K562 (cell line): Measurements from ENCODE around the gene IFT27. TPM values are rescaled to one million over a fixed set of nuclear protein-coding genes. Genes with fewer than 3 reads are reported as not detected.

Experiments used
- ATAC-seq: fragments of 200-7000 bp; cut with Tn5 transposase; 3 replicates; pipeline ENCODE4 v1.9.1; 2020; ENCODE audit warnings: moderate library complexity
- BruUV-seq: library from RNA; stranded (reverse); fragments of 400-500 nt; replicated peaks from 2 replicates; lab custom pipeline; 2021; lab: Mats Ljungman, UMichigan
- CTCF ChIA-PET: fragments of 300-600 bp; formaldehyde crosslinking; extraction: SDS; loops from one replicate; lab custom pipeline; 2021; ENCODE audit warnings: low intra/inter-chr PET ratio; lab: Yijun Ruan, JAX
- POLR2A ChIA-PET: fragments of 300-600, 350-650 bp; sonication (Branson Sonifier 250); formaldehyde crosslinking; extraction: SDS; loops from one replicate; lab custom pipeline; 2021; ENCODE audit warnings: antibody characterized with exemption, inconsistent platforms; lab: Yijun Ruan, JAX
- DNase-seq, 4 experiments: peaks; one replicate each; pipeline versions ENCODE4 v3.0.0 to v3.0.0-alpha.2; 2011 to 2018; ENCODE audit warnings: low spot score in 3 of 4, mixed read lengths in 3 of 4; ENCODE audit errors: extremely low read depth in 1 of 4
- FAIRE-seq: peaks from 2 replicates; lab custom pipeline; 2011; peaks lifted over from hg19 to GRCh38; lab: Jason Lieb, UNC
- H2AFZ ChIP-seq: 2 replicates; pipeline ENCODE4 v1.6.0; 2011; ENCODE audit warnings: low read depth, low read length, control low read depth, inconsistent platforms
- H3K27ac ChIP-seq: fragments of 200-600 bp; 3 replicates; pipeline ENCODE4 v1.8.0; 2011; ENCODE audit warnings: low read depth, mild to moderate bottlenecking, control low read depth, inconsistent platforms, low read length, moderate library complexity, mixed read lengths; ENCODE audit errors: extremely low read depth
- H3K27me3 ChIP-seq, 2 experiments: fragments of 300-600 bp in 1 of 2; 2 replicates in 1 of 2; 3 replicates in 1 of 2; pipeline versions ENCODE4 v1.6.0 to v1.8.0; 2011; ENCODE audit warnings: inconsistent platforms in 2 of 2, low read length in 2 of 2, mild to moderate bottlenecking in 1 of 2, mixed read lengths in 1 of 2, moderate library complexity in 1 of 2; ENCODE audit not compliant: control insufficient read depth in 2 of 2, insufficient read depth in 2 of 2
- H3K36me3 ChIP-seq: fragments of 300-600 bp; 3 replicates; pipeline ENCODE4 v1.8.0; 2011; ENCODE audit warnings: mild to moderate bottlenecking, low read length, inconsistent platforms; ENCODE audit not compliant: control insufficient read depth, insufficient read depth
- H3K4me1 ChIP-seq, 2 experiments: fragments of 200-600 bp in 1 of 2; replicated peaks in 1 of 2; 2 replicates in 1 of 2; 3 replicates in 1 of 2; pipeline versions ENCODE4 v1.5.1 to v1.8.0; 2011; ENCODE audit warnings: inconsistent platforms in 2 of 2, low read length in 2 of 2, mild to moderate bottlenecking in 1 of 2, mixed read lengths in 1 of 2, moderate library complexity in 1 of 2; ENCODE audit not compliant: control insufficient read depth in 2 of 2, insufficient read depth in 2 of 2
- H3K4me2 ChIP-seq: 2 replicates; pipeline ENCODE4 v1.6.1; 2011; ENCODE audit warnings: low read length, control low read depth, inconsistent platforms, mixed read lengths; ENCODE audit not compliant: insufficient read depth
- H3K4me3 ChIP-seq: fragments of 200-600 bp; sonication (generic), shearing (Covaris generic); 2 replicates; pipeline ENCODE4 v1.5.1; 2016; ENCODE audit warnings: control low read depth, inconsistent platforms
- H3K79me2 ChIP-seq: fragments of 200-600 bp; 3 replicates; pipeline ENCODE4 v1.8.0; 2011; ENCODE audit warnings: low read length, inconsistent platforms; ENCODE audit not compliant: control insufficient read depth, insufficient read depth
- H3K9ac ChIP-seq, 2 experiments: 2 replicates each; pipeline versions ENCODE4 v1.6.0 to v1.6.1; 2011; ENCODE audit warnings: low read depth in 2 of 2, low read length in 2 of 2, control low read depth in 1 of 2, inconsistent platforms in 1 of 2, mild to moderate bottlenecking in 1 of 2, mixed read lengths in 1 of 2; ENCODE audit not compliant: insufficient read depth in 1 of 2
- H3K9me1 ChIP-seq: one replicate; pipeline ENCODE4 v1.6.0; 2011; ENCODE audit warnings: inconsistent platforms, mild to moderate bottlenecking, low read length, moderate library complexity; ENCODE audit not compliant: control insufficient read depth, insufficient read depth
- H3K9me3 ChIP-seq: replicated peaks from 2 replicates; pipeline ENCODE4 v1.5.1; 2011; ENCODE audit warnings: low read depth, low read length, inconsistent platforms; ENCODE audit not compliant: control insufficient read depth, insufficient read depth
- H4K20me1 ChIP-seq: replicated peaks from 2 replicates; pipeline ENCODE4 v1.6.1; 2011; ENCODE audit warnings: low read length, inconsistent platforms, mixed read lengths; ENCODE audit not compliant: control insufficient read depth, insufficient read depth
- CEBPB ChIP-seq: fragments of 450-650 bp; IDR thresholded peaks from 2 replicates; pipeline ENCODE4 v1.6.1; 2016; ENCODE audit warnings: missing genetic modification characterization, missing compliant biosample characterization
- DACH1 ChIP-seq: fragments of 450-650 bp; IDR thresholded peaks from 2 replicates; pipeline ENCODE4 v1.6.1; 2018; ENCODE audit not compliant: partially characterized antibody
- JUN ChIP-seq, 2 experiments: sonication (generic) in 1 of 2; formaldehyde crosslinking in 1 of 2; IDR thresholded peaks; 2 replicates each; pipeline versions ENCODE4 v1.6.1 to v1.8.0; 2012 to 2022; ENCODE audit warnings: borderline replicate concordance in 2 of 2, mild to moderate bottlenecking in 2 of 2, improper control_type of control experiment in 1 of 2, low read depth in 1 of 2, low read length in 1 of 2, missing genetic modification reagents in 1 of 2
- RBM34 ChIP-seq: fragments of 200-400 bp; formaldehyde crosslinking; IDR thresholded peaks from 2 replicates; pipeline ENCODE4 v1.6.1; 2018; ENCODE audit warnings: low read length, borderline replicate concordance; ENCODE audit not compliant: insufficient read depth
- RERE ChIP-seq: sonication (generic); formaldehyde crosslinking; IDR thresholded peaks from 2 replicates; pipeline ENCODE4 v1.8.0; 2023; ENCODE audit warnings: missing genetic modification reagents, mild to moderate bottlenecking, borderline replicate concordance
- STAG1 ChIP-seq: sonication (generic); formaldehyde crosslinking; IDR thresholded peaks from 2 replicates; pipeline ENCODE4 v1.5.0; 2020; ENCODE audit warnings: missing genetic modification reagents, borderline replicate concordance
- ZFP91 ChIP-seq: sonication (generic); formaldehyde crosslinking; IDR thresholded peaks from 2 replicates; pipeline ENCODE4 v1.8.0; 2022; ENCODE audit warnings: mild to moderate bottlenecking, missing genetic modification reagents
- ZKSCAN1 ChIP-seq: fragments of 150-350 bp; IDR thresholded peaks from 2 replicates; pipeline ENCODE4 v1.6.1; 2016; ENCODE audit warnings: low read depth, low read length
- ZNF696 ChIP-seq: fragments of 250-450 bp; sonication (Bioruptor Pico); conservative IDR thresholded peaks from 2 replicates; pipeline ENCODE4 v1.4.0; 2020; ENCODE audit warnings: mild to moderate bottlenecking, moderate library complexity
- ZNF717 ChIP-seq: fragments of 250-450 bp; sonication (Bioruptor Pico); IDR thresholded peaks from 2 replicates; pipeline ENCODE4 v1.5.0; 2021
- ZNF766 ChIP-seq: fragments of 200-800 bp; sonication (Bioruptor generic); conservative IDR thresholded peaks from 2 replicates; pipeline ENCODE4 v1.6.1; 2016; ENCODE audit warnings: missing genetic modification characterization, missing compliant biosample characterization
- WGBS: fragments of 100-300 bp; shearing (Covaris generic); methylation state at CpG from one replicate; pipeline ENCODE4 v1.1.6; 2016; ENCODE audit warnings: low coverage, mixed read lengths; ENCODE audit not compliant: insufficient coverage; ENCODE audit errors: missing lambda C conversion rate; 5-methylcytosine and 5-hydroxymethylcytosine counted together
- in situ Hi-C: fragments of 300-500 bp; cut with MboI; formaldehyde crosslinking; loops from 4 replicates; pipeline ENCODE4 v1.15.0; 2018; ENCODE audit warnings: inconsistent platforms, mixed read lengths
- intact Hi-C: fragments of 100-400 bp; cut with micrococcal nuclease; formaldehyde crosslinking; loops from 2 replicates; pipeline ENCODE4 v1.14.2; 2022
- polyA plus RNA-seq, 8 experiments: library from polyadenylated mRNA; depleted of rRNA in 4 of 8; stranded (reverse) in 5 of 8; unstranded in 3 of 8; fragments of >200 nt; fragmentation: Nextera tagmentation in 2 of 8; fragmentation: Illumina TruSeq in 1 of 8; extraction: Ambion mirVana in 2 of 8; extraction: Trizol in 1 of 8; gene quantifications; 2 replicates each; pipeline versions ENCODE4 v1.2.1 to v1.2.3, GENCODE V29; 2011 to 2014; ENCODE audit warnings: inconsistent platforms in 1 of 8, missing spikeins in 1 of 8
- total RNA-seq, 7 experiments: library from RNA; depleted of rRNA in 6 of 7; stranded (reverse); fragments of >200 nt in 6 of 7; fragmentation: Illumina TruSeq in 2 of 7; extraction: Trizol in 2 of 7; gene quantifications; 2 replicates each; pipeline versions ENCODE4 v1.2.1 to v1.2.3, GENCODE V29; 2011 to 2021; ENCODE audit warnings: low replicate concordance in 1 of 7
- TF ChIP-seq, protein P1 (sequence below): sonication (generic); formaldehyde crosslinking; IDR thresholded peaks from 2 replicates; pipeline ENCODE4 v1.8.1; 2023; ENCODE audit warnings: mild to moderate bottlenecking, missing genetic modification reagents

IFT27 gene
- total and polyA plus RNA-seq, 9 of the 15 experiments (the other 6 are each of a cell fraction or from before 2014, with no cell fraction given): 0.01 to 1.4 (median 0.14) TPM; not detected in 1

GRCh38 chr22:36764060-36764459 is 11.9 kb downstream of the IFT27 start (continued):
- TF ChIP-seq ZFP91 (CRISPR knock-in tag) (no peak), ZNF766 (CRISPR knock-in tag) (no peak), DACH1 (no peak), JUN (IDR thresholded peaks at IDR 0.05; ENCODE audit: borderline replicate concordance, low read depth, low read length) (no peak), JUN (CRISPR knock-in tag; IDR thresholded peaks at IDR 0.05; ENCODE audit: borderline replicate concordance) (no peak), ZKSCAN1 (no peak), RBM34 (no peak)

GRCh38 chr22:36763576-36763975 is 12.3 kb downstream of the IFT27 start:
- intact Hi-C loops (no loop called here), in situ Hi-C loops (no loop called here)
- Histone ChIP-seq H3K4me1 (no peaks in the 10 kb centered on the region; a peak in 1 of 5 replicates), H3K4me3 (no peak overlapping the region), H3K4me2 (no peak overlapping the region), H2AFZ (no peak overlapping the region), H3K9me3 (no peaks in the 10 kb centered on the region), H3K27ac (no peak overlapping the region), H3K79me2 (no peaks in the 10 kb centered on the region), H3K9me1 (no peaks in the 10 kb centered on the region), H3K9ac (no peak overlapping the region), H3K36me3 (no peaks in the 10 kb centered on the region), H3K27me3 (peaks cover 10 to 85% of the 10 kb centered on the region in 2 experiments; a peak in 4 of 5 replicates), H4K20me1 (no peaks in the 10 kb centered on the region; the same call in 1 of the 2 replicates)
- DNase-seq (no peak), ATAC-seq (no peak), FAIRE-seq (no peak)
- 0% methylated on average over 7 of the region's 8 CpGs for WGBS
- CTCF ChIA-PET: no interaction called here
- no TSS peak for BruUV-seq
- POLR2A ChIA-PET: interaction anchor here (0.6 kb wide), 1 partner anchor 310 kb away, joined by 3 read pairs; no protein-coding TSS in a partner anchor
- no peak for TF ChIP-seq ZNF717 (CRISPR knock-in tag)
- no peak for TF ChIP-seq RERE (CRISPR knock-in tag)
- TF ChIP-seq CEBPB: no peak
- TF ChIP-seq STAG1 (CRISPR knock-in tag): no peak
- TF ChIP-seq, protein P1, sequence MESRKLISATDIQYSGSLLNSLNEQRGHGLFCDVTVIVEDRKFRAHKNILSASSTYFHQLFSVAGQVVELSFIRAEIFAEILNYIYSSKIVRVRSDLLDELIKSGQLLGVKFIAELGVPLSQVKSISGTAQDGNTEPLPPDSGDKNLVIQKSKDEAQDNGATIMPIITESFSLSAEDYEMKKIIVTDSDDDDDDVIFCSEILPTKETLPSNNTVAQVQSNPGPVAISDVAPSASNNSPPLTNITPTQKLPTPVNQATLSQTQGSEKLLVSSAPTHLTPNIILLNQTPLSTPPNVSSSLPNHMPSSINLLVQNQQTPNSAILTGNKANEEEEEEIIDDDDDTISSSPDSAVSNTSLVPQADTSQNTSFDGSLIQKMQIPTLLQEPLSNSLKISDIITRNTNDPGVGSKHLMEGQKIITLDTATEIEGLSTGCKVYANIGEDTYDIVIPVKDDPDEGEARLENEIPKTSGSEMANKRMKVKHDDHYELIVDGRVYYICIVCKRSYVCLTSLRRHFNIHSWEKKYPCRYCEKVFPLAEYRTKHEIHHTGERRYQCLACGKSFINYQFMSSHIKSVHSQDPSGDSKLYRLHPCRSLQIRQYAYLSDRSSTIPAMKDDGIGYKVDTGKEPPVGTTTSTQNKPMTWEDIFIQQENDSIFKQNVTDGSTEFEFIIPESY (CRISPR knock-in tag): no peak
- no peak for TF ChIP-seq ZNF696 (CRISPR knock-in tag)
